GM12865 (cell line): ENCODE measurements around the gene PANK4.

Experiments
- DNase-seq: peaks from one replicate; pipeline ENCODE4 v3.0.0; 2010; ENCODE audit warnings: low read depth
- H3K4me3 ChIP-seq: 2 replicates; pipeline ENCODE4 v1.5.1; 2011; ENCODE audit warnings: mild to moderate bottlenecking, low read depth, low read length, control low read depth
- CTCF ChIP-seq: IDR thresholded peaks from 2 replicates; pipeline ENCODE4 v1.5.1; 2011; ENCODE audit warnings: low read length, control low read depth, low read depth, inconsistent platforms; ENCODE audit not compliant: insufficient read depth; ENCODE audit errors: missing control alignments

Gene PANK4

GRCh38 chr1:2480236-2480985, 46.0 kb downstream of the PANK4 start:
- DNase-seq, result no peak
- H3K4me3 ChIP-seq, result no peak overlapping the region
- no peak for TF ChIP-seq CTCF

GRCh38 chr1:2479618-2480017, 46.8 kb downstream of the PANK4 start:
- TF ChIP-seq CTCF, result no peak
- no peak overlapping the region for H3K4me3 ChIP-seq
- no peak for DNase-seq

GRCh38 chr1:2479186-2479585, 47.2 kb downstream of the PANK4 start:
- no peak for TF ChIP-seq CTCF
- no peak overlapping the region for H3K4me3 ChIP-seq
- no peak for DNase-seq

- DNase-seq, result no peak
- TF ChIP-seq CTCF, result no peak
- no peak overlapping the region for H3K4me3 ChIP-seq
Observed at GRCh38 chr1:2477791-2478499, 48.5 kb downstream of the PANK4 start.

GRCh38 chr1:2477309-2477708, 49.1 kb downstream of the PANK4 start:
- no peak for DNase-seq
- H3K4me3 ChIP-seq, result no peak overlapping the region
- TF ChIP-seq CTCF, result no peak

- DNase-seq, result no peak
- no peak within 1 kb of the TSS for H3K4me3 ChIP-seq
- TF ChIP-seq CTCF, result no peak
Observed at GRCh38 chr1:2476061-2476999, 50.1 kb downstream of the PANK4 start, which contains the start of gene PLCH2. PLCH2 (plus strand) TSS chr1:2476289; CDS start chr1:2476589, 300 bp downstream.
